ES-I3 (cell line): ENCODE results near the gene RUVBL2.
"Not testable (repeated sequence)": the region's sequence is repeated elsewhere in the genome, so short reads cannot be mapped to it uniquely, and the experiment has no call there.

Source experiments
- H3K36me3 ChIP-seq: 2 replicates; pipeline ENCODE4 v1.6.1; 2013; ENCODE audit warnings: mild to moderate bottlenecking, low read length, control low read depth, moderate library complexity; ENCODE audit not compliant: insufficient read depth
- H3K4me1 ChIP-seq: 2 replicates; pipeline ENCODE4 v1.6.1; 2013; ENCODE audit warnings: mild to moderate bottlenecking, control low read depth, low read length; ENCODE audit not compliant: insufficient read depth
- H3K9ac ChIP-seq: 2 replicates; pipeline ENCODE4 v1.6.1; 2013; ENCODE audit warnings: low read depth, mild to moderate bottlenecking, low read length, moderate library complexity
- H3K9me3 ChIP-seq: 2 replicates; pipeline ENCODE4 v1.6.1; 2013; ENCODE audit warnings: mild to moderate bottlenecking, low read length, moderate library complexity; ENCODE audit not compliant: control insufficient read depth, insufficient read depth

RUVBL2 gene

GRCh38 chr19:49049834-49050233 lies 56.1 kb downstream of the RUVBL2 start:
- not testable (repeated sequence) for H3K4me1 ChIP-seq, H3K9ac ChIP-seq, H3K9me3 ChIP-seq, H3K36me3 ChIP-seq

GRCh38 chr19:49050376-49051033 lies 56.8 kb downstream of the RUVBL2 start:
- not testable (repeated sequence) for H3K4me1 ChIP-seq, H3K9ac ChIP-seq, H3K9me3 ChIP-seq, H3K36me3 ChIP-seq

GRCh38 chr19:49056101-49056901 lies 62.6 kb downstream of the RUVBL2 start:
- Histone ChIP-seq H3K36me3 (no peaks in the 10 kb centered on the region), H3K9ac (peak overlapping the region; percentile 78), H3K9me3 (no peaks in the 10 kb centered on the region), H3K4me1 (no peaks in the 10 kb centered on the region)

GRCh38 chr19:49056902-49057596 lies 63.4 kb downstream of the RUVBL2 start:
- not testable (repeated sequence) for H3K9me3 ChIP-seq, H3K4me1 ChIP-seq, H3K36me3 ChIP-seq
- H3K9ac ChIP-seq: peak overlapping the region; percentile 78; the same call in 1 of the 2 replicates

- peak within 1 kb of the TSS; percentile 78; the same call in 1 of the 2 replicates for H3K9ac ChIP-seq
- H3K9me3 ChIP-seq: no peaks in the 10 kb centered on the region
- no peaks in the 10 kb centered on the region for H3K36me3 ChIP-seq
- H3K4me1 ChIP-seq: no peaks in the 10 kb centered on the region
Measured at GRCh38 chr19:49057636-49058234, 64.0 kb downstream of the RUVBL2 start, which contains the start of gene CGB7. TSS of gene CGB7 (minus strand) at chr19:49057749. CDS start at chr19:49055375, 2,374 bp downstream.

- Histone ChIP-seq H3K36me3 (no peaks in the 10 kb centered on the region), H3K9me3 (no peaks in the 10 kb centered on the region), H3K9ac (no peak overlapping the region; the same call in 1 of the 2 replicates), H3K4me1 (peaks cover 2% of the 10 kb centered on the region; the same call in 1 of the 2 replicates)
Measured at GRCh38 chr19:49058562-49058961, 64.9 kb downstream of the RUVBL2 start.

- Histone ChIP-seq H3K36me3 (no peaks in the 10 kb centered on the region), H3K4me1 (peaks cover 7% of the 10 kb centered on the region; the same call in 1 of the 2 replicates), H3K9ac (no peak overlapping the region), H3K9me3 (no peaks in the 10 kb centered on the region)
Measured at GRCh38 chr19:49059053-49059452, 65.4 kb downstream of the RUVBL2 start.

- no peak overlapping the region for H3K9ac ChIP-seq
- no peaks in the 10 kb centered on the region for H3K36me3 ChIP-seq
- H3K9me3 ChIP-seq: no peaks in the 10 kb centered on the region
- peaks cover 10% of the 10 kb centered on the region; the same call in 1 of the 2 replicates for H3K4me1 ChIP-seq
Measured at GRCh38 chr19:49061000-49061399, 67.3 kb downstream of the RUVBL2 start.

- Histone ChIP-seq H3K9me3 (no peaks in the 10 kb centered on the region), H3K9ac (no peak overlapping the region), H3K4me1 (peaks cover 15% of the 10 kb centered on the region; the same call in 1 of the 2 replicates), H3K36me3 (no peaks in the 10 kb centered on the region)
Measured at GRCh38 chr19:49061445-49061844, 67.8 kb downstream of the RUVBL2 start.

GRCh38 chr19:49064029-49064629 lies 70.4 kb downstream of the RUVBL2 start:
- peak overlapping the region; percentile 35; the same call in 1 of the 2 replicates for H3K9ac ChIP-seq
- H3K36me3 ChIP-seq: no peaks in the 10 kb centered on the region

GRCh38 chr19:49064768-49065611 lies 71.3 kb downstream of the RUVBL2 start, which contains the start of gene NTF4:
TSS of gene NTF4 (minus strand) at chr19:49064818. CDS start at chr19:49061997, 2,821 bp downstream.
- H3K36me3 ChIP-seq: no peaks in the 10 kb centered on the region
- H3K9ac ChIP-seq: peak within 1 kb of the TSS; percentile 35; the same call in 1 of the 2 replicates
- no peaks in the 10 kb centered on the region for H3K9me3 ChIP-seq
- peaks cover 15% of the 10 kb centered on the region; the same call in 1 of the 2 replicates for H3K4me1 ChIP-seq

More at GRCh38 chr19:49064029-49064629, 70.4 kb downstream of the RUVBL2 start:
- Histone ChIP-seq H3K4me1 (peaks cover 15% of the 10 kb centered on the region; the same call in 1 of the 2 replicates), H3K9me3 (no peaks in the 10 kb centered on the region)
